Right renal cortex interstitium (tissue), 3 donors: ENCODE results near the gene DSG3. TPM values are rescaled to one million over a fixed set of nuclear protein-coding genes. Genes with fewer than 3 reads are reported as not detected.

ENCODE experiments used
- DNase-seq, 3 donors: peaks; one replicate each; pipeline ENCODE4 v3.0.0-alpha.2; 2013; ENCODE audit warnings: low read depth in 3 of 3, low spot score in 2 of 3
- polyA plus RNA-seq, 3 donors: library from polyadenylated mRNA; unstranded; fragments of 120-200 nt; gene quantifications; one replicate each; pipeline ENCODE4 v1.2.1, GENCODE V29; 2013; ENCODE audit not compliant: insufficient read length in 3 of 3

DSG3 gene
- polyA plus RNA-seq, 3 donors: not detected

DNA sequence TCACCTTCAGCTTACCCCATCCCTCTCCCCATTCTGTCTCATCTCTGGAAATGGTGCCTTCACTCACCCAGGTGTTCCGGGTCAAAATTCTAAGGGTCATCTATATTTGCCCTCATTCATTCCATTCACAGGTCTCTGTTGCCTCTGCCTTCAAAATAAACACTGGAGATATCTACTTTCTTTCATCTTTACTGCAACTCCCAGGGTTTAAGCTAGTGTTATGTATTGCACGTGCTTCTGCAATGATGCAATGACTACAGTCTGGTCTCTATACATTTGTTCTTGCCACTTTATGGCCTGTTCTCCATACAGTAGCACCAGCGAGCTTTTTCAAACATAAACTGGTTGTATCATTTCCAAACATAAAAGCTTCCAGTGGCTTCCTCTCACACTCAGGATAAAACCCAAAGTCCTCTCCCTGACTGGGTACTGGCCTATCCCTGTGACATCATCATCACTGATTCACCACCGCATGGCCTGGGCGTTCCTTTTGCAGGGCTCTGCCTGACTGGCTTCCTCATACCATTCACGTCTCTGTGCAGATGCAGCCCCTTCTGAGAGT lies 64.7 kb downstream of the DSG3 start:
- no peak for DNase-seq

DNA sequence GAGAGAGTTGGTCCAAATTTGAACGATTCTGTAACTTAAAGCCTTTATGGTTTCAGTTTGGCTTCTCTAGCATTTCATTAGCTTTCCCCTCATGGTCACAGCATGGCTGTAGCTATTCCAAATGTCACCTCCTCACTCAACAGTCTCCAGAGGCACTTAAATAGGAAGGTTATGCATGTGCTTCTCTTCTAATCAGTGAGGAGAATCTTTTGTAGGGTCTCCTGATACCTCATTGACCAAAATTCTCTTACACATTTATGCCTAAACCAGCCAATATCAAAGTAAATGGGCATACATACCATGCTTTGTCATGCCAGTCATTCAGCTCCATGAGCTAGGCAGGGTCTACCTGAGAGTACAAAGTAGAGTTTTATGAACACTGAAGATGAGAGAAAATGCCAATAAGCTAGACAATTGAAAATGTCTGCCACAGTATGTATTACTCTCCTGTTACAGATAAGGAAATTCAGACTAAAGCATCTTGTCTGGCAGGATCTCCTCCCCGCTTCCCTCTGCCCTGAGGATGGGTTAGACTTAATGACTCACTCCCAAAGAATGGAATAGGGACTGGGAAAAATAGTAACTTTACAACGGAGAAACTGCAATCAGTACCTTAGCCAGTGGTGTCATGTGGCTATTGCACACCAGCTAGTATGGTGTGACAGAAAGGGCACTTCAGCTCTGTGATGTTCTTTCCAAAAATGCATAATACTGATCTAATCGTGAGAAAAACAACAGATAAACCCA lies 65.8 kb downstream of the DSG3 start:
- DNase-seq: no peak

GRCh38 chr18:31516437-31516836 lies 68.9 kb downstream of the DSG3 start:
- DNase-seq: no peak

- no peak for DNase-seq
Measured at GRCh38 chr18:31526374-31526773, 78.8 kb downstream of the DSG3 start.

Other genes with a start within 250 kb of the DSG3 start
- gene DSG1, start 129.6 kb upstream of the DSG3 start, polyA plus RNA-seq: under 1 TPM; 0.06 to 0.11 (median 0.07) TPM
- under 1 TPM in 2 of 3 donors, not detected in 1; 0.03 TPM for gene DSG4, start 71.0 kb upstream of the DSG3 start, polyA plus RNA-seq
- 10 to 100 TPM; 56.1 to 60.3 (median 57.5) TPM for gene DSG2, start 50.4 kb downstream of the DSG3 start, polyA plus RNA-seq
- 1 to 10 TPM in 1 of 3 donors, under 1 TPM in 2; 0.25 to 1.1 (median 0.71) TPM for gene TTR, start 144.1 kb downstream of the DSG3 start, polyA plus RNA-seq
- 10 to 100 TPM; 16.7 to 18.5 (median 17.1) TPM for gene B4GALT6, start 236.8 kb downstream of the DSG3 start, polyA plus RNA-seq